C4-2B (cell line): ENCODE results near the gene TNFRSF11A.

Experiments used
- ZFX ChIP-seq: fragments of 450-650 bp; IDR thresholded peaks from 2 replicates; pipeline ENCODE4 v1.6.1; 2017
- TF ChIP-seq, protein P1 (sequence below): fragments of 450-650 bp; conservative IDR thresholded peaks from 2 replicates; pipeline ENCODE4 v1.5.1; 2017; ENCODE audit warnings: mild to moderate bottlenecking

GRCh38 chr18:62326646-62327348, 1.7 kb downstream of the TNFRSF11A start:
- TF ChIP-seq, protein P1, sequence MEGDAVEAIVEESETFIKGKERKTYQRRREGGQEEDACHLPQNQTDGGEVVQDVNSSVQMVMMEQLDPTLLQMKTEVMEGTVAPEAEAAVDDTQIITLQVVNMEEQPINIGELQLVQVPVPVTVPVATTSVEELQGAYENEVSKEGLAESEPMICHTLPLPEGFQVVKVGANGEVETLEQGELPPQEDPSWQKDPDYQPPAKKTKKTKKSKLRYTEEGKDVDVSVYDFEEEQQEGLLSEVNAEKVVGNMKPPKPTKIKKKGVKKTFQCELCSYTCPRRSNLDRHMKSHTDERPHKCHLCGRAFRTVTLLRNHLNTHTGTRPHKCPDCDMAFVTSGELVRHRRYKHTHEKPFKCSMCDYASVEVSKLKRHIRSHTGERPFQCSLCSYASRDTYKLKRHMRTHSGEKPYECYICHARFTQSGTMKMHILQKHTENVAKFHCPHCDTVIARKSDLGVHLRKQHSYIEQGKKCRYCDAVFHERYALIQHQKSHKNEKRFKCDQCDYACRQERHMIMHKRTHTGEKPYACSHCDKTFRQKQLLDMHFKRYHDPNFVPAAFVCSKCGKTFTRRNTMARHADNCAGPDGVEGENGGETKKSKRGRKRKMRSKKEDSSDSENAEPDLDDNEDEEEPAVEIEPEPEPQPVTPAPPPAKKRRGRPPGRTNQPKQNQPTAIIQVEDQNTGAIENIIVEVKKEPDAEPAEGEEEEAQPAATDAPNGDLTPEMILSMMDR: no peak
- TF ChIP-seq ZFX: no peak
